Measurements from ENCODE around the gene CHD5. TPM values are rescaled to one million over a fixed set of nuclear protein-coding genes. Genes with fewer than 3 reads are reported as not detected.

CHD5 gene
- total and polyA plus RNA-seq, 2 of the 13 experiments (the other 11 are each of a cell fraction or from before 2014, with no cell fraction given), result 0.02 to 0.21 TPM

- TF ChIP-seq CCDC6 (CRISPR knock-in tag; IDR thresholded peaks at IDR 0.05) (no peak), ZNF446 (CRISPR knock-in tag; IDR thresholded peaks at IDR 0.05) (0 out of 2 replicates have a peak, but pooled peaks have one; percentile 3), ZNF740 (CRISPR knock-in tag; IDR thresholded peaks at IDR 0.05) (no peak), ZBTB25 (CRISPR knock-in tag; IDR thresholded peaks at IDR 0.05) (no peak), CEBPB (IDR thresholded peaks at IDR 0.05; ENCODE audit: borderline replicate concordance, low read depth, low read length) (no peak), ZNF775 (CRISPR knock-in tag; IDR thresholded peaks at IDR 0.05; ENCODE audit: borderline replicate concordance) (no peak)
Measured at GRCh38 chr1:6198646-6199297, 18.7 kb upstream of the CHD5 start (continued).

GRCh38 chr1:6197746-6198427 is 17.8 kb upstream of the CHD5 start:
- peaks cover 54% of the 10 kb centered on the region for H3K79me2 ChIP-seq (ENCODE audit: insufficient read depth, low read length)
- ChIA-PET POLR2A (interaction anchor here (0.6 to 2.6 kb wide), 2 partner anchors 13 to 185 kb away, joined by 3 to 6 read pairs; no protein-coding TSS in a partner anchor), CTCF (ENCODE audit: low intra/inter-chr PET ratio, low total read pairs) (no interaction called here)
- no peak for ATAC-seq
- no peaks in the 10 kb centered on the region for H3K27me3 ChIP-seq (ENCODE audit: control insufficient read depth in 1 of 2, insufficient read depth in 2 of 2, low read length in 2 of 2)
- peaks cover 51% of the 10 kb centered on the region for H3K4me1 ChIP-seq (ENCODE audit: insufficient read depth, low read length)
- peak overlapping the region; percentile 91 for H3K4me2 ChIP-seq (ENCODE audit: low read depth, low read length)
- no TSS peak for BruUV-seq (replicated peaks)
- peaks cover 14 to 39% of the 10 kb centered on the region in 2 experiments for H3K36me3 ChIP-seq (replicated peaks in 1 of 2; ENCODE audit: control insufficient read depth in 1 of 2, insufficient read depth in 2 of 2, low read length in 2 of 2)
- no peak overlapping the region for H2AFZ ChIP-seq (ENCODE audit: low read length)
- H3K27ac ChIP-seq (ENCODE audit: extremely low read length, insufficient read depth, low read length), result peak overlapping the region; percentile 82
- TF ChIP-seq POLR2A (IDR thresholded peaks at IDR 0.05; ENCODE audit: insufficient read depth in 1 of 2, low read depth in 2 of 2, low read length in 2 of 2) (peak in 1 of 2 experiments; percentile 49; a peak in 1 of 4 replicates), PLSCR1 (CRISPR knock-in tag; IDR thresholded peaks at IDR 0.05; ENCODE audit: borderline replicate concordance) (no peak), NCOA2 (CRISPR knock-in tag; IDR thresholded peaks at IDR 0.05) (0 out of 2 replicates have a peak, but pooled peaks have one; percentile 10), ZNF577 (CRISPR knock-in tag; IDR thresholded peaks at IDR 0.05; ENCODE audit: borderline replicate concordance, low read depth) (no peak), ZBTB34 (CRISPR knock-in tag; IDR thresholded peaks at IDR 0.05) (no peak), NR2F6 (IDR thresholded peaks at IDR 0.05) (peak; percentile 20; the same call in 1 of the 2 replicates), NR2F6 (CRISPR knock-in tag; IDR thresholded peaks at IDR 0.05) (no peak; the same call in 1 of the 2 replicates), ZNF3 (CRISPR knock-in tag; IDR thresholded peaks at IDR 0.05) (no peak), RBFOX2 (IDR thresholded peaks at IDR 0.05; ENCODE audit: low read depth, low read length) (0 out of 2 replicates have a peak, but pooled peaks have one; percentile 35), ZNF589 (CRISPR knock-in tag; conservative IDR thresholded peaks at IDR 0.05) (no peak)
- peaks cover 18% of the 10 kb centered on the region for H4K20me1 ChIP-seq (ENCODE audit: insufficient read depth, low read length)
- 25% methylated on average over 6 of the region's 6 CpGs for WGBS (ENCODE audit: low lambda C conversion rate)
- FAIRE-seq, result no peak
- peak overlapping the region; percentile 93 to 97 (median 94) for H3K4me3 ChIP-seq (replicated peaks in 1 of 3; ENCODE audit: insufficient read depth in 1 of 3, low read depth in 2 of 3, low read length in 3 of 3)
- H3K9ac ChIP-seq (ENCODE audit: insufficient read depth, low read depth, low read length), result peak overlapping the region; percentile 99
- no peak for DNase-seq (ENCODE audit: low spot score)
- no peaks in the 10 kb centered on the region for H3K9me3 ChIP-seq (ENCODE audit: low read length)
- in situ Hi-C loops (cut with HindIII; ENCODE audit: extremely low pct_ligation_motif_present, low pct_unique_long_range_greater_than_20kb), result no loop called here
- intact Hi-C loops (cut with micrococcal nuclease; ENCODE audit: unreplicated experiment), result no loop called here

Data from HepG2 (cell line).